ENCODE data around the gene PDSS2.

The PDSS2 gene

GRCh38 chr6:107334026-107334425 is 125.3 kb downstream of the PDSS2 start:
- H3K27ac ChIP-seq, result no peak overlapping the region
- no peak for DNase-seq (ENCODE audit: low spot score)
- H3K4me3 ChIP-seq, result no peak overlapping the region
- TF ChIP-seq, protein P1, sequence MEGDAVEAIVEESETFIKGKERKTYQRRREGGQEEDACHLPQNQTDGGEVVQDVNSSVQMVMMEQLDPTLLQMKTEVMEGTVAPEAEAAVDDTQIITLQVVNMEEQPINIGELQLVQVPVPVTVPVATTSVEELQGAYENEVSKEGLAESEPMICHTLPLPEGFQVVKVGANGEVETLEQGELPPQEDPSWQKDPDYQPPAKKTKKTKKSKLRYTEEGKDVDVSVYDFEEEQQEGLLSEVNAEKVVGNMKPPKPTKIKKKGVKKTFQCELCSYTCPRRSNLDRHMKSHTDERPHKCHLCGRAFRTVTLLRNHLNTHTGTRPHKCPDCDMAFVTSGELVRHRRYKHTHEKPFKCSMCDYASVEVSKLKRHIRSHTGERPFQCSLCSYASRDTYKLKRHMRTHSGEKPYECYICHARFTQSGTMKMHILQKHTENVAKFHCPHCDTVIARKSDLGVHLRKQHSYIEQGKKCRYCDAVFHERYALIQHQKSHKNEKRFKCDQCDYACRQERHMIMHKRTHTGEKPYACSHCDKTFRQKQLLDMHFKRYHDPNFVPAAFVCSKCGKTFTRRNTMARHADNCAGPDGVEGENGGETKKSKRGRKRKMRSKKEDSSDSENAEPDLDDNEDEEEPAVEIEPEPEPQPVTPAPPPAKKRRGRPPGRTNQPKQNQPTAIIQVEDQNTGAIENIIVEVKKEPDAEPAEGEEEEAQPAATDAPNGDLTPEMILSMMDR (IDR thresholded peaks at IDR 0.05), result no peak

DNA sequence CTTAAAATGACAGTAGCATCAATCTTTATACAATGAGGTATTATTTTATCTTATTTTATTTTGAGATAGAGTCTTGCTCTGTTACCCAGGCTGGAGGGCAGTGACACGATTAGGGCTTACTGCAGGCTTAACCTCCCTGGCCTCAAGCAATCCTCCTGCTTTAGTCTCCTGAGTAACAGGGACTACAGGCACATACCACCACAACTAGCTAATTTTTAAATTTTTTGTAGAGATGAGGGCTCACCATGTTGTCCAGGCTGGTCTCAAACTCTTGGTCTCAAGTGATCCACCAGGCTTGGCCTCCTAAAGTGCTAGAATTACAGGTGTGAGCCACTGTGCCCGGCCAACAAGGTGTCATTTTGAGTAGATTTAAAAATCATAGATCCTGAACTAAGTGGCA is 125.9 kb downstream of the PDSS2 start:
- TF ChIP-seq, protein P1 (IDR thresholded peaks at IDR 0.05), result no peak
- no peak for DNase-seq (ENCODE audit: low spot score)
- Histone ChIP-seq H3K4me3 (no peak overlapping the region), H3K27ac (no peak overlapping the region)

- TF ChIP-seq, protein P1 (IDR thresholded peaks at IDR 0.05), result no peak
- Histone ChIP-seq H3K4me3 (no peak overlapping the region), H3K27ac (no peak overlapping the region)
- no peak for DNase-seq (ENCODE audit: low spot score)
Measured at GRCh38 chr6:107331409-107332386, 127.7 kb downstream of the PDSS2 start.

DNA sequence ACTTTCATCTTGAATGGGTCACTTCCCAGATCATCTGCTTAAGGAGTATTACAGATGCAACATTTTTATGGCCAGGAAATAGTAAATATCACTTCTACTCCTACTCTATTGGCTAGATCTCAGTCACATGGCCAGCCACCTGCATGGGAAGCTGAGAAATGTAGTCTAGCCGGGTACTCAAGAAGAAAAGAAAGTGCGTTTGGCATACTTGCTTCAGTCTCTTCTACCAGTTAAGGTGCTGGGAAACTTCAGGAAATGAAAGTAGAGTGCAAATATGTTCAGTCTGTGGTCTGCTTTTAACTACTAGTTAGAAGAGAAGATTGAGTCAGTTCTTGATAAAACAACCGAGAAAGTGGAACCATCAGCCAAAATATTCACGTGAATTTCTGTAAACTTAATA is 129.2 kb downstream of the PDSS2 start:
- Histone ChIP-seq H3K4me3 (no peak overlapping the region), H3K27ac (no peak overlapping the region)
- no peak for DNase-seq (ENCODE audit: low spot score)
- TF ChIP-seq, protein P1 (IDR thresholded peaks at IDR 0.05), result no peak

DNA sequence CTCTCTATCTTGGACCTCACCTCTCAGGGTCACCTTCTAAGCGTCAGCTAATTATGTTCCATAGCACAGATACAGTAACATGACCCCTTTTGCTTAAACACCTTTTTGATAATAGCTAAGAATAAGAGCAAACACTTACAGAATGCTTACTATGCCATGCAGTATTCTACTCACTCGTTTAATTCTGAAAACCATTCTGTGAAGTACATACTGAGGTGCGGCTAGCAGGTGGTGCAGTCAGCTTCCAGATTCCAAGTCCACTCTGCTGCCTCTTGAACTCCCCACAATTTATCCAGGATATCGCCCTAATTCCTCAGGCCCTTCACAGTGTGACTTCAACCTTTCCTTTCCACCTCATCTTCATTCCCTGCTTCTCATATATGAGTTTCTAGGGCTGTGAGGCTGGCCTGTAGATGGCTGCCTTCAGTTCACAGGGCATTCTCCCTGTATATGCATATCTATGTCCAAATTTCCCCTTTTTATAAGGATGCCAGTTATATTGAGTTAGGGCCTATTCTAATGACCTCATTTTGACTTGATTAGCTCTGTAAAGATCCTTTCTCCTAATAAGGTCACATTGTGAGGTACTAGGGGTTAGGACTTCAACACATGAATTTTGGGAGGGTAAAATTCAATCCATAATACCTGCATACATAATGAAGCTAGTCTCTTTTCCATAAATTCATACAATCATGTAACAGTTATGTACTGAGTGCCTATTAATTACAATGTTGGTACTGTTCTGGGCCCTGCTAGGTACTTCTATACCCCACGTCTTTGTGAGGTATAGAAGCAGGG is 130.1 kb downstream of the PDSS2 start:
- no peak overlapping the region for H3K4me3 ChIP-seq
- TF ChIP-seq, protein P1 (IDR thresholded peaks at IDR 0.05), result no peak
- no peak overlapping the region for H3K27ac ChIP-seq
- no peak for DNase-seq (ENCODE audit: low spot score)

GRCh38 chr6:107328081-107328480 is 131.3 kb downstream of the PDSS2 start:
- TF ChIP-seq, protein P1 (IDR thresholded peaks at IDR 0.05), result no peak
- DNase-seq (ENCODE audit: low spot score), result no peak
- Histone ChIP-seq H3K27ac (no peak overlapping the region), H3K4me3 (no peak overlapping the region)
